GM20431 (cell line): ENCODE data around the gene EBF4.
"Not testable (repeated sequence)": the region's sequence is repeated elsewhere in the genome, so short reads cannot be mapped to it uniquely, and the experiment has no call there.

Experiments used
- in situ Hi-C: fragments of 300-500 bp; cut with MseI, MboI; formaldehyde crosslinking; loops from one replicate; pipeline ENCODE4 v1.15.0; 2020; ENCODE audit warnings: low sequenced_read_pairs; ENCODE audit not compliant: unreplicated experiment

The EBF4 gene

GRCh38 chr20:2754424-2754823 lies 61.8 kb downstream of the EBF4 start:
- in situ Hi-C loops, result no loop called here

GRCh38 chr20:2755451-2756055 lies 63.0 kb downstream of the EBF4 start:
- in situ Hi-C loops, result no loop called here

GRCh38 chr20:2756056-2756611 lies 63.6 kb downstream of the EBF4 start:
- in situ Hi-C loops, result no loop called here

- in situ Hi-C loops, result no loop called here
Observed at GRCh38 chr20:2757001-2757400, 64.4 kb downstream of the EBF4 start.

GRCh38 chr20:2757969-2758368 lies 65.4 kb downstream of the EBF4 start:
- in situ Hi-C loops, result no loop called here

GRCh38 chr20:2759143-2759542 lies 66.6 kb downstream of the EBF4 start:
- in situ Hi-C loops, result no loop called here

- in situ Hi-C loops, result no loop called here
Observed at GRCh38 chr20:2759603-2760296, 67.2 kb downstream of the EBF4 start.

GRCh38 chr20:2760297-2760951 lies 67.8 kb downstream of the EBF4 start:
- in situ Hi-C loops, result no loop called here

- in situ Hi-C loops, result no loop called here
Observed at GRCh38 chr20:2760952-2761305, 68.3 kb downstream of the EBF4 start.

GRCh38 chr20:2761885-2762284 lies 69.3 kb downstream of the EBF4 start:
- in situ Hi-C loops, result no loop called here

- in situ Hi-C loops, result no loop called here
Observed at GRCh38 chr20:2762578-2763131, 70.1 kb downstream of the EBF4 start.

GRCh38 chr20:2763186-2763585 lies 70.6 kb downstream of the EBF4 start:
- in situ Hi-C loops, result no loop called here

GRCh38 chr20:2767768-2768631 lies 75.4 kb downstream of the EBF4 start:
- in situ Hi-C loops, result no loop called here

GRCh38 chr20:2768632-2769015 lies 76.0 kb downstream of the EBF4 start:
- in situ Hi-C loops, result no loop called here

- in situ Hi-C loops, result not testable (repeated sequence)
Observed at GRCh38 chr20:2770091-2770490, 77.5 kb downstream of the EBF4 start.

- in situ Hi-C loops, result no loop called here
Observed at GRCh38 chr20:2771631-2772080, 79.1 kb downstream of the EBF4 start.

- in situ Hi-C loops, result no loop called here
Observed at GRCh38 chr20:2773812-2774211, 81.2 kb downstream of the EBF4 start.

- in situ Hi-C loops, result no loop called here
Observed at GRCh38 chr20:2775139-2775538, 82.6 kb downstream of the EBF4 start.

- in situ Hi-C loops, result no loop called here
Observed at GRCh38 chr20:2778602-2779321, 86.2 kb downstream of the EBF4 start.
